Left ventricle myocardium inferior (tissue), 1 donor: Measurements from ENCODE around the gene FHL2. TPM values are rescaled to one million over a fixed set of nuclear protein-coding genes. Genes with fewer than 3 reads are reported as not detected.

Source experiments
- DNase-seq: peaks from one replicate; pipeline ENCODE4 v3.0.0-alpha.2; 2020
- H3K27ac ChIP-seq: fragments of 200-600 bp; replicated peaks from 2 replicates; pipeline ENCODE4 v1.8.0; 2021
- H3K27me3 ChIP-seq: fragments of 200-600 bp; 2 replicates; pipeline ENCODE4 v1.8.0; 2021; ENCODE audit warnings: low read depth
- H3K36me3 ChIP-seq: fragments of 200-600 bp; 2 replicates; pipeline ENCODE4 v1.8.0; 2021
- H3K4me1 ChIP-seq: fragments of 200-600 bp; 2 replicates; pipeline ENCODE4 v1.8.0; 2021
- H3K4me3 ChIP-seq: fragments of 200-600 bp; 2 replicates; pipeline ENCODE4 v1.8.0; 2021; ENCODE audit warnings: mild to moderate bottlenecking, moderate library complexity
- H3K9me3 ChIP-seq: fragments of 200-600 bp; replicated peaks from 2 replicates; pipeline ENCODE4 v1.8.0; 2021
- CTCF ChIP-seq: fragments of 200-600 bp; IDR thresholded peaks from 2 replicates; pipeline ENCODE4 v1.8.0; 2021; ENCODE audit warnings: antibody characterized with exemption, mild to moderate bottlenecking, borderline replicate concordance
- intact Hi-C: fragments of 100-400 bp; cut with micrococcal nuclease; formaldehyde crosslinking; loops from one replicate; pipeline ENCODE4 v1.11.0; 2022
- total RNA-seq: library from RNA; stranded (reverse); fragmentation: NEBNext Ultra II Directional; extraction: Animal tissue kit (Norgen Biotek cat#: 25700); gene quantifications from one replicate; pipeline ENCODE4 v1.2.1, GENCODE V29; 2021
- donor health status: DM: no; HTN: yes; CAD: no; lungs with severe emphysema.

The FHL2 gene
- total RNA-seq, 1 donor from 2014 or later, result 2,742 TPM

GRCh38 chr2:105406221-105406620 lies 7.4 kb upstream of the FHL2 start:
- Histone ChIP-seq H3K36me3 (no peaks in the 10 kb centered on the region), H3K27ac (peak overlapping the region; percentile 75), H3K4me3 (no peak overlapping the region), H3K4me1 (peaks cover 86% of the 10 kb centered on the region), H3K27me3 (no peaks in the 10 kb centered on the region), H3K9me3 (no peaks in the 10 kb centered on the region)
- no peak for TF ChIP-seq CTCF
- intact Hi-C loops, result no loop called here
- DNase-seq, result no peak

- H3K4me3 ChIP-seq, result no peak overlapping the region
- DNase-seq, result no peak
- H3K9me3 ChIP-seq, result no peaks in the 10 kb centered on the region
- H3K36me3 ChIP-seq, result no peaks in the 10 kb centered on the region
- no peak for TF ChIP-seq CTCF
- no peaks in the 10 kb centered on the region for H3K27me3 ChIP-seq
- H3K4me1 ChIP-seq, result peaks cover 82% of the 10 kb centered on the region
- peak overlapping the region; percentile 75 for H3K27ac ChIP-seq
- intact Hi-C loops, result no loop called here
Measured at GRCh38 chr2:105405291-105405690, 6.4 kb upstream of the FHL2 start.

- Histone ChIP-seq H3K4me3 (no peak overlapping the region), H3K27ac (peak overlapping the region; percentile 75), H3K9me3 (no peaks in the 10 kb centered on the region), H3K4me1 (peaks cover 77% of the 10 kb centered on the region), H3K36me3 (no peaks in the 10 kb centered on the region), H3K27me3 (peaks cover 5% of the 10 kb centered on the region)
- no peak for DNase-seq
- TF ChIP-seq CTCF, result no peak
- intact Hi-C loops, result no loop called here
Measured at GRCh38 chr2:105404736-105405135, 5.9 kb upstream of the FHL2 start.

GRCh38 chr2:105403783-105404698 lies 5.2 kb upstream of the FHL2 start:
- Histone ChIP-seq H3K9me3 (no peaks in the 10 kb centered on the region), H3K27me3 (peaks cover 12% of the 10 kb centered on the region), H3K27ac (peak overlapping the region; percentile 75), H3K4me3 (no peak overlapping the region), H3K4me1 (peaks cover 74% of the 10 kb centered on the region), H3K36me3 (no peaks in the 10 kb centered on the region)
- peak; percentile 16 for TF ChIP-seq CTCF
- intact Hi-C loops, result no loop called here
- no peak for DNase-seq

- Histone ChIP-seq H3K9me3 (no peaks in the 10 kb centered on the region), H3K4me3 (peak overlapping the region; percentile 5), H3K36me3 (no peaks in the 10 kb centered on the region), H3K27ac (peak overlapping the region; percentile 75), H3K27me3 (peaks cover 20% of the 10 kb centered on the region), H3K4me1 (peaks cover 74% of the 10 kb centered on the region)
- intact Hi-C loops, result no loop called here
- no peak for DNase-seq
- no peak for TF ChIP-seq CTCF
Measured at GRCh38 chr2:105403241-105403782, 4.5 kb upstream of the FHL2 start.
